T-helper 2 cell treated with Interferon-gamma antibody and Interleukin-4, amounts not matched to agents 5 μg/mL and 100 μg/mL, for 36 hours (primary cell): ENCODE measurements around the gene GTF3A.
"Not testable (repeated sequence)": the region's sequence is repeated elsewhere in the genome, so short reads cannot be mapped to it uniquely, and the experiment has no call there.

Experiments used
- DNase-seq: peaks from one replicate; pipeline ENCODE4 v3.0.0; 2021; ENCODE audit warnings: low spot score
- H3K27ac Mint-ChIP-seq: one replicate; pipeline ENCODE4 v1.8.0; 2021; ENCODE audit warnings: mild to moderate bottlenecking, mixed read lengths
- H3K27me3 Mint-ChIP-seq: one replicate; pipeline ENCODE4 v1.8.0; 2021; ENCODE audit warnings: low read depth, mixed read lengths
- H3K36me3 Mint-ChIP-seq: one replicate; pipeline ENCODE4 v1.8.0; 2021; ENCODE audit warnings: low read depth, mixed read lengths
- H3K4me1 Mint-ChIP-seq: one replicate; pipeline ENCODE4 v1.8.0; 2021; ENCODE audit warnings: low read depth, mixed read lengths
- H3K4me3 Mint-ChIP-seq: one replicate; pipeline ENCODE4 v1.8.0; 2022; ENCODE audit warnings: mild to moderate bottlenecking, moderate library complexity, mixed read lengths
- H3K9me3 Mint-ChIP-seq: one replicate; pipeline ENCODE4 v1.8.0; 2021; ENCODE audit warnings: mixed read lengths

The GTF3A gene

DNA sequence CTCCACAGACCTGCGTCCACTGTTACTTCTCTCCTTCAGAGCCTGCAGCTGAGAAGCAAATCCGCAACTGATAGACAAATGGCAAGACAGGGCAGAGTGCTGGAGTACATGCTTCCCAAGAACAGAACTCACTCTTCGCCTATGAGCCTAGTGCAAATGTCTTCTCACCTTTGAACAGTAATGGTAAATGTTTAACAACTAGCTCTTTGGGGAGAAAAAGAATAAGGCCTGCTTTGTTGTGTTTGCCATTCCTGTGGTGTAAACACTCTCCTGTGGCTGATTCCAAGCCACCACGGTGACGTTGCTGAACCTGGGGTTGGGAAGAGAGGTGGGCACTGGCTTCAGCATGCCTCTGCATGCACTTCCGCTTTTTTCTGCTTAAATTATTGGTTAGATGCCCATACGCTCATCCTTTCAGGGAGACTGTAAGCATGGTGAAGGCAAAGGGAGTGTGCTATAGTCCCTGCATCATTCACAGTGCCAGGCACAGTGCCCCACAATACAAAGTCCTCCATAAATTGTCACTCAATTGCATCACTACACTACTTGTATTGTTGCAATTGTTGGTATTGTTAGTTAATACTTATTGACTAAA, 28.1 kb upstream of the GTF3A start:
- DNase-seq, result no peak
- peaks cover 17% of the 10 kb centered on the region for H3K27me3 Mint-ChIP-seq
- no peaks in the 10 kb centered on the region for H3K9me3 Mint-ChIP-seq
- no peaks in the 10 kb centered on the region for H3K36me3 Mint-ChIP-seq
- peaks cover 4% of the 10 kb centered on the region for H3K4me1 Mint-ChIP-seq
- no peak overlapping the region for H3K4me3 Mint-ChIP-seq
- H3K27ac Mint-ChIP-seq, result no peak overlapping the region

DNA sequence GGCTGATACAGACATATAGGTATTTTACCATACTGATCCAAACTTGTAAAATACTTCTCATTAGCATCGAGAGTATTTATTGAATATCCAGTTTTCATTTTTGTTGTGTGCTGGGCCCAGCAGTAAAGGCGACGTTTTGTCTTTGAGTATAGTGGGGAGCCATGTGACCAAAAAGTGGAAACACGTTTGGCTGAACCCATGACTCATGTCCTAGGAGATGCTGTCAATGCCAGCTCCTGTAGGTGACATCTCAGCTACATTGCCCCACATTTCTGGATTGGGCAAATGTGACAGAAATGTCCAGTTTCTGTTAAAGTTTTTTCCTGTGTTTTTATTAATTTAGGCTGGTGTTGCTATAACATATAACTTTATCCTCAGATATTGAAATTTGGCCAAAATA, 26.1 kb upstream of the GTF3A start:
- no peak for DNase-seq
- Mint-ChIP-seq H3K9me3 (no peaks in the 10 kb centered on the region), H3K27ac (no peak overlapping the region), H3K4me1 (peaks cover 4% of the 10 kb centered on the region), H3K27me3 (peaks cover 13% of the 10 kb centered on the region), H3K4me3 (no peak overlapping the region), H3K36me3 (no peaks in the 10 kb centered on the region)

DNA sequence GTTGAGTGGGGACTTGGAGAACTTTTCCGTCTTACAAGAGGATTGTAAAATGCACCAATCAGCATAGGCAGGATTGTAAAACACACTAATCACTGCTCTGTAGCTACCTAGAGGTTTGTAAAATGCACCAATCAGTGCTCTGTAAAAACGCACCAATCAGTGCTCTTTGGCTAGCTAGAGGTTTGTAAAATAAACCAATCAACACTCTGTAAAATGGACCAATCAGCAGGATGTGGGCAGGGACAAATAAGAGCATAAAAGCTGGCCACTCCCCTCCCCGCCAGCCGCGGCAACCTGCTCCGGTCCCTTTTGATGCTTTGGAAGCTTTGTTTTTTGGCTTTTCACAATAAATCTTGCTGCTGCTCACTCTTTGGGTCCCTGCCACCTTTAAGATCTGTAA, 24.0 kb upstream of the GTF3A start:
- not testable (repeated sequence) for H3K27ac Mint-ChIP-seq, H3K9me3 Mint-ChIP-seq, H3K4me3 Mint-ChIP-seq, H3K4me1 Mint-ChIP-seq, H3K36me3 Mint-ChIP-seq, H3K27me3 Mint-ChIP-seq, DNase-seq

DNA sequence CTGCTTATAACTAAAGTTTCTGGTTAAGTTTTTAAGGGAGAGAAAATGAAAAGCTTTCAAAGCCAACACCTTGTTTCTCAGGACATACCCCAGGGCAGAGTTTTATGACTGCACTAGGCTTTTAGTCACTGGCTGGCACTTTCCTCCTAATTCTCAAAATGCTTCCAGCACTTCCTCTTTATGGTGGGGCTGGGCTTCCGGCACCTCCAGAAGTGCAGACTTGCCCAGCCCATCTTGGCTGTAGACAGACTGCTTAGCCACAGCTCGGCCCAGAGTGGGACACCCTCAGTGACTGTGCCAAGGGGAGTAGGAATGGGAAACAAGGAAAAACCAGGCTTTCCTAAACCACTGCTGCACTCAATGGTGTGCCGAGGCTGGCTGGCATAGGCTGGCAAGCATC, 23.2 kb upstream of the GTF3A start:
- Mint-ChIP-seq H3K4me3 (no peak overlapping the region), H3K9me3 (no peaks in the 10 kb centered on the region), H3K36me3 (no peaks in the 10 kb centered on the region), H3K27me3 (peaks cover 2% of the 10 kb centered on the region), H3K27ac (no peak overlapping the region), H3K4me1 (peaks cover 4% of the 10 kb centered on the region)
- no peak for DNase-seq

DNA sequence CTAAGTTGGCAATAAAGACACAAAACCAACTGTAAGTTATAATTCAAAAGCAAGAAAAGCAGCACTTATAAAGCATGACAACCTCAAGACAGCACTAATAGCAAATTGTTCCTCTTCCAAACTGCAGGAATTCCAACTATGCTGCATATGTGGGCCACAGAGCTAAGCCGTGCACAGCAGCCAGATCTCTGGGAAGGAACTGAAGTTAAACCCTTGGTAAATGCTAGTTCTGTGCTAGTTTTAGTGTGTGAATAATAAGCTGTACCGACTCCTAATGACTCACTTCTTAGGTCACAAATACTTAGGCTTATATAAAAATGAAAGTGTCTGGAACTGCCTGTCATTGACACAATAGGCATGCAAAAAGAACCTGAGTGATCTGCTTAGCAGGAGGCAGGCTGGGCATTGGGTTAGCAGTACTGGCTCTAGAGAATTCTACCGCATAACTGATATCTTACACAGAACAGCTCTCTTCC, 21.2 kb upstream of the GTF3A start:
- H3K4me1 Mint-ChIP-seq, result peaks cover 8% of the 10 kb centered on the region
- H3K4me3 Mint-ChIP-seq, result no peak overlapping the region
- no peak overlapping the region for H3K27ac Mint-ChIP-seq
- no peaks in the 10 kb centered on the region for H3K9me3 Mint-ChIP-seq
- H3K36me3 Mint-ChIP-seq, result no peaks in the 10 kb centered on the region
- no peak for DNase-seq
- H3K27me3 Mint-ChIP-seq, result peaks cover 10% of the 10 kb centered on the region

DNA sequence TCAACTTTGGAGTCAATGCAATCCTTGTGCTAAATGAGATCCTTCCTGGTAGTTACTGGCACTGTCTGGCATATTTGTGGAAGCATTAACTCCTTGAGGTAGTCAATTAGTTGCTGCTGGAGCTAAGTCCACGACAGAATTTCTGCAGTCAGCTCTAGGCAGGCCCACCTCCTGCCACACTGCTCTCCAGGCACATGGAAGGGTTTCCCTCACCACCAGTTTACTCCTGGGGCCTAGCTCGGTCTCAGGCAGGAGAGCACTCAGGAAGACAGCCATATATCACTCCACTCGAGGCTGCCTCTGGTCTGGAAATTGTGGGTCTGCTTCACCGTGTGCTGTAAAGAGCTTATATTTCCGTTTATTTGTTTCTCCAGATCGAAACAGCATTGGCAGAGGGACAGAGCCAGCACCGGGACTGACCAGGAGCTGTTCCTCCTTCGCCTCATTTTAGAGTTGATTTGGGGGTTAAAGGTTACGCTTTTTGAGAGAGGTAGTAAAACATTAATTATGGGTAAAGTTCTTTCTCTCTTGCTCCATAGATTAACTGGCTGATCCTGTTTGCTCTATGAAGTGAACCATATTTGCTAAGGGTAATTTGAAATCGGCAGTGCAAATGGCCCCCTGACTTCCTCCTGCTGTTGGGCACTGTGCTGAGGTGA, 20.6 kb upstream of the GTF3A start:
- Mint-ChIP-seq H3K4me1 (peaks cover 8% of the 10 kb centered on the region), H3K27me3 (peaks cover 14% of the 10 kb centered on the region), H3K9me3 (no peaks in the 10 kb centered on the region), H3K36me3 (no peaks in the 10 kb centered on the region), H3K4me3 (no peak overlapping the region), H3K27ac (no peak overlapping the region)
- no peak for DNase-seq

DNA sequence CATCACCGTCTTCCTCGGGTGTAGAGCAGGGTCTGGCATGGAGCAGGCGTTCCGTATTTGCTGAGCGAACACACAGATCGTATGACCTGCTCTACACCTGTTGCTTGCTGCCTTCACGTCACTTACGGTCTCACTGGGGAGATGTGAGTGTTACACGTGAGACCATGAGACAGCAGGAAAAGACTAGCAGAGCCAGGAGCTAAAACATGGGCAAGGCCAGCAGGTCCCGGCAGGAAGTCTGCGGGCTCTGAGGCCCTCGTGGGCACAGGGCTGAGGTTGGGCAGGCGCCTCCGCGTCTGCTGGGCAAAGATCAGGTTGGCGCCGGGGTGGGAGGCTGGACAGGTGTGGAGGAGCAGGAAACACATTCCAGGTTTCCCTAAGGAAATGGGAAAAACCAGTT, 19.7 kb upstream of the GTF3A start:
- no peak overlapping the region for H3K4me3 Mint-ChIP-seq
- peaks cover 8% of the 10 kb centered on the region for H3K4me1 Mint-ChIP-seq
- no peak overlapping the region for H3K27ac Mint-ChIP-seq
- no peaks in the 10 kb centered on the region for H3K9me3 Mint-ChIP-seq
- DNase-seq, result no peak
- H3K36me3 Mint-ChIP-seq, result no peaks in the 10 kb centered on the region
- peaks cover 22% of the 10 kb centered on the region for H3K27me3 Mint-ChIP-seq

DNA sequence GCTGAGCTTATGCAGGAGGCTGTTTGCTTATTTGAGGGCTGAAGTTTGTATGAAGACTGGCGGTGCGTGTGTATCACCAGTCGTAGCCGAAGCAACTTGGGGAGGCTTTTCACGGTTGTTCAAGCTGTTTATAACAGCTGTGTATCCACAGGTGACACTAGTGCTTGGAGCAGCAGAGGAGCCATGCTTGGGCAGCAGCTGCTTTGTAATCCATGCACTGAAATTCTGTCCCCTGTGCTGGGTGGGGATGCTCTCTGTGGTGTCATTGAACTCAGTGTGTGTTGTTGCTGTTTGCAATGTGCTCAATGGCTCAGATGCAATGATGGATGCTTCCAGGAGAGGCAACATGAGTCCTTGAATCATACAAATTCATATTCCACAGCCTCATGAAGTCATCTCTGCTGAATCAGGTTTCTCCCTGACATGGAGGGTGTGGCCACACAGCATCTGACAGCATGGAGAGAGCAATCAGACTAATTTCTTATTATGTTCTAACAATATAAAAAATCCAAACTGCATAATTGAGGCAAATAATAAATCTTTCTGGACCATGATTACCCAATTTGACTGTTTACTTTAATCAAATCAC, 18.8 kb upstream of the GTF3A start:
- H3K4me3 Mint-ChIP-seq, result no peak overlapping the region
- H3K9me3 Mint-ChIP-seq, result no peaks in the 10 kb centered on the region
- no peak for DNase-seq
- H3K4me1 Mint-ChIP-seq, result peaks cover 8% of the 10 kb centered on the region
- no peak overlapping the region for H3K27ac Mint-ChIP-seq
- no peaks in the 10 kb centered on the region for H3K36me3 Mint-ChIP-seq
- H3K27me3 Mint-ChIP-seq, result peaks cover 26% of the 10 kb centered on the region

DNA sequence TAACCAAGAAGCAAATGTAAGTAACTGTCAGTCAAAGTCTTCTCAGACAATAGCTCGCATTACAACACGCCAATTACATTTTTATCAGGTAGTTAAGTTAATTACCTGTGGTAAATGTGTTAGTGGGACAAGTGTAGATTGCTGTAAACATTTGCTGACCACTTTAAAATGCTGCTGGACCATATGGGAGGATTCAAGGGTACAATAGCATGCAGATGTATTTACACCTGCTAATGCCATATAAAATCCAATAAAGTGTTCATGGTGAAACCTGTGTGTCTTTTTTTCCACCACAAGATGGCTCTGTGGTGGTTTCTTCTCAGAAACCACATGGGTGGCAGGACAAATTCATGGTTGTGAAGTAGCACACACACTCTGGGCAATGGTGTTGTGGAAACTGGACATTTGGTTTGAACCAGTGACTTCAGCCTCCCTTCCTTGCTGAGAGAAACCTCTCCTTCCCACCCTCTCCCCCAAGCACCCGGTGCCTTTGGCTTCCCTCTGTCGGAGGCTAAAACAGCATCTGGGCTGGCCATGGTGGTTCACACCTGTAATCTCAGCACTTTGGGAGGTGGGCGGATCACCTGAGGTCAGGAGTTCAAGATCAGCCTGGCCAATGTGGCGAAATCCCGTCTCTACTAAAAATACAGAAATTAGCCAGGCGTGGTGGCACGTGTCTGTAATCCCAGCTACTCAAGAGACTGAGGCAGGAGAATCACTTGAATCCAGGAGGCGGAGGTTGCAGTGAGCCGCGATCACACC, 18.1 kb upstream of the GTF3A start:
- H3K9me3 Mint-ChIP-seq, result no peaks in the 10 kb centered on the region
- no peak overlapping the region for H3K27ac Mint-ChIP-seq
- peaks cover 4% of the 10 kb centered on the region for H3K4me1 Mint-ChIP-seq
- no peak overlapping the region for H3K4me3 Mint-ChIP-seq
- DNase-seq, result peak; percentile 34
- H3K36me3 Mint-ChIP-seq, result no peaks in the 10 kb centered on the region
- peaks cover 31% of the 10 kb centered on the region for H3K27me3 Mint-ChIP-seq

DNA sequence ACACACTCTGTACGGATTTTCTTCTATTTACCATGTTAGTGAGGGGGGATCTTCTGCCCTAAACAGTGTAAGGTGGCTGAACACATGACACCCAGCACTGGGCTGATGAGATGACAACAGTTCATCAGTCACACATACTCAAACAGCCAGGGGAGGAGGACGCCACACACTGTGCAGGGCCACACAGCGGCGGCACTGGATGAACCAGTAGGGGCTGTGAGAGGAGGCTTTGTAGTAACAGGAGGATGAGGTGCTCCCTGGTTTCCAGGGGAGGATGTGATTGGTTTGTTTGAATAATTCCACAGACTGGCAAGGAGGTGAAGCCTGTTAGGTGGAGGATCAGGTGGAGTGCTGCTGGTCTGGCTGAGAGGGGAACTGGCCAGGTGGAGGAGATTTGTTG, 16.3 kb upstream of the GTF3A start:
- Mint-ChIP-seq H3K4me3 (no peak overlapping the region), H3K4me1 (peaks cover 4% of the 10 kb centered on the region), H3K9me3 (no peaks in the 10 kb centered on the region), H3K36me3 (no peaks in the 10 kb centered on the region), H3K27ac (no peak overlapping the region), H3K27me3 (peaks cover 43% of the 10 kb centered on the region)
- DNase-seq, result no peak

DNA sequence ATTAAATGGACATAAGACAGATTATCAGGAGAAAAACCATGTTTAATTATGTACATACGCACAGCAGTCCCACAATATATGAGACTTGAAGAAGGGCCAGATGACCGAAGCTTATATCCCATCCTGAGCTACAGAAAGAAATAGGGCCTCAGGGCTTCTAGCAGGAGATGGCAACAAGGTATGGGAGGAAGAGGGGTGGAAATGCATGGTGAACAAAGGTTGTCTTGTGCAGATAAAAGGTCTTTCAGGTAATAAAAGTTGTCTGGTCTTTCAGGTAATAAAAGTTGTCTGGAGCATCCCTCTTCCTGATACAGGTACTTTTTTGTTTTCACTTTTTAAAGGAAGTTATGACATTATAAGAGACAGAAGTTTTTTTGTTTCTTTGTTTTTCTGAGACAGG, 15.4 kb upstream of the GTF3A start:
- Mint-ChIP-seq H3K9me3 (no peaks in the 10 kb centered on the region), H3K4me1 (peaks cover 4% of the 10 kb centered on the region), H3K4me3 (no peak overlapping the region), H3K27me3 (peaks cover 48% of the 10 kb centered on the region), H3K36me3 (no peaks in the 10 kb centered on the region), H3K27ac (no peak overlapping the region)
- no peak for DNase-seq

DNA sequence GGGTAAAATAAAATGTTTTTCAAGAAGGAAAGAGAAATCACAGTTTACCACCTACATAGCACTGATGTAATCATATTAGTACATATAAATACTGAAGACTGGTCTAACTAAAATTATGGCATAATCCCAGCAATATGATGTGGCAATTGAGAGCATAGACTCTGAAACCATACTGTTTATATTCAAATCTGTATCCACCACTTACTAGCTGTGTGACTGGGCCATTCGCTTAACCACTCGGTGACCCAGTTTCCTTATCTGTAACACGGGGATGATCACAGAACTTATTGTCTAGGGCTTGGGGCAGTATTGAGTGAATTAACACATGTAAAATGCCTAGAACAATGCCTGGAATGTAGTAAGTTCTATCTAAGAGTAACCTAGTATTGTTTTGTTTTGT, 13.1 kb upstream of the GTF3A start:
- peaks cover 3% of the 10 kb centered on the region for H3K4me1 Mint-ChIP-seq
- H3K4me3 Mint-ChIP-seq, result no peak overlapping the region
- no peaks in the 10 kb centered on the region for H3K36me3 Mint-ChIP-seq
- no peaks in the 10 kb centered on the region for H3K9me3 Mint-ChIP-seq
- no peak for DNase-seq
- no peak overlapping the region for H3K27ac Mint-ChIP-seq
- H3K27me3 Mint-ChIP-seq, result peaks cover 54% of the 10 kb centered on the region

DNA sequence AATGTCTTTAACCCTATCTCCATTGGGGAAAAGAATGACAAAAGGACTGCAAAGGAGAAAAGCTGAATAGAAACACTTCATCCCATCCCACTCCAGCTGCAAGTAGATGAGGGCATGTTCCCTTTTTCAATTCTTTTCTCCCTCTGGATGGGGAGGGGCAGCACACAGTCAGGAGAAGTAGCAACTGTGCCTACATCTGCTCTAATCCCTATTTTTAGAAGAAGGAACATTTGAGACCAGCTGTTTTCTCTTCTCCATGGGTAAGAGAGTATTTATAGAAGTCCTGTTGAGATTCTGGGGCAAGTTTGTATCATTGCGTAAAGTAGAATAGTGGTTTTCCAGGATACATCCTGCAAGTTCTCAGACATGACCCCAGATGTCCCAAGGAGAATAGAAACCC, 9.3 kb upstream of the GTF3A start:
- Mint-ChIP-seq H3K9me3 (no peaks in the 10 kb centered on the region), H3K27ac (no peak overlapping the region), H3K36me3 (no peaks in the 10 kb centered on the region), H3K4me1 (peaks cover 6% of the 10 kb centered on the region), H3K4me3 (no peak overlapping the region), H3K27me3 (peaks cover 29% of the 10 kb centered on the region)
- DNase-seq, result no peak

DNA sequence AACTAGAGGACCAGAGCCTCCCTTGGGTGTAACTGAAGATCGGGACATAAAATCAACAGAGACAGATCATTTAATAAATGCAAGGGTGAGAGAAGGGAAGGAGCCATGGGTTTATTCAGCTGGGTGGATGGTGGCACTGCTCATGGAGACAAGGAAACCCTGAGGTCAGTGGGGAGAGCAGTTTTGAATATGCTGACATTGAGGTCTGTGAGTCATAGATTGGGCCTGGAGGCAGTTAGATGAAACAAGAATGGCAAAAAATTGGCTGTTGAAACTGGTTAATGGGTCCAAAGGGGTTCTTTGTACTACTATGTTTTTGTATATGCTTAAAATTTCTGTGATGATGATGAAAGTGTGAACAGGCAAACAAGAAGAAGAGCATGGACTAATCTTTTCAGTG, 5.1 kb upstream of the GTF3A start:
- no peak for DNase-seq
- Mint-ChIP-seq H3K4me1 (peaks cover 17% of the 10 kb centered on the region), H3K4me3 (no peak overlapping the region), H3K36me3 (no peaks in the 10 kb centered on the region), H3K27ac (no peak overlapping the region), H3K27me3 (peaks cover 6% of the 10 kb centered on the region), H3K9me3 (no peaks in the 10 kb centered on the region)
